Chondrocyte (in vitro differentiated cells): Measurements from ENCODE around the gene PIM3. TPM values are rescaled to one million over a fixed set of nuclear protein-coding genes. Genes with fewer than 3 reads are reported as not detected.

Experiments
- DNase-seq: peaks from one replicate; pipeline ENCODE4 v3.0.0; 2021; ENCODE audit warnings: mixed read lengths, low spot score
- H3K27ac Mint-ChIP-seq: one replicate; pipeline ENCODE4 v1.8.0; 2021; ENCODE audit warnings: mild to moderate bottlenecking, moderate library complexity, mixed read lengths; ENCODE audit not compliant: unreplicated experiment
- H3K27me3 Mint-ChIP-seq: 2 replicates; pipeline ENCODE4 v1.8.0; 2021; ENCODE audit warnings: low read depth, mixed read lengths
- H3K36me3 Mint-ChIP-seq: 2 replicates; pipeline ENCODE4 v1.8.0; 2021; ENCODE audit warnings: low read depth, mixed read lengths
- H3K4me1 Mint-ChIP-seq: 2 replicates; pipeline ENCODE4 v1.8.0; 2021; ENCODE audit warnings: low read depth, mild to moderate bottlenecking, mixed read lengths
- H3K4me3 Mint-ChIP-seq: one replicate; pipeline ENCODE4 v1.8.0; 2021; ENCODE audit warnings: mild to moderate bottlenecking, moderate library complexity, mixed read lengths; ENCODE audit not compliant: unreplicated experiment
- H3K9me3 Mint-ChIP-seq: 2 replicates; pipeline ENCODE4 v1.8.0; 2021; ENCODE audit warnings: low read depth, mixed read lengths
- CTCF ChIP-seq: fragments of 200-600 bp; sonication (generic); IDR thresholded peaks from 2 replicates; pipeline ENCODE4 v1.5.0; 2021; ENCODE audit warnings: antibody characterized with exemption, mild to moderate bottlenecking, moderate library complexity
- total RNA-seq: library from RNA; stranded (reverse); gene quantifications from 3 replicates; pipeline ENCODE4 v1.2.1, GENCODE V29; 2021

PIM3 gene
- total RNA-seq, 1 donor from 2014 or later: 18.2 TPM

GRCh38 chr22:49999063-49999945 lies 38.7 kb downstream of the PIM3 start:
- no peak for TF ChIP-seq CTCF
- H3K9me3 Mint-ChIP-seq: no peaks in the 10 kb centered on the region
- no peak overlapping the region for H3K27ac Mint-ChIP-seq
- peaks cover 4% of the 10 kb centered on the region for H3K27me3 Mint-ChIP-seq
- peak overlapping the region; percentile 19 for H3K4me3 Mint-ChIP-seq
- DNase-seq: peak; percentile 86
- H3K4me1 Mint-ChIP-seq: peaks cover 16% of the 10 kb centered on the region
- no peaks in the 10 kb centered on the region for H3K36me3 Mint-ChIP-seq

- no peak overlapping the region for H3K4me3 Mint-ChIP-seq
- H3K9me3 Mint-ChIP-seq: no peaks in the 10 kb centered on the region
- H3K27ac Mint-ChIP-seq: no peak overlapping the region
- no peaks in the 10 kb centered on the region for H3K36me3 Mint-ChIP-seq
- peaks cover 7% of the 10 kb centered on the region for H3K27me3 Mint-ChIP-seq
- peak; percentile 93 for DNase-seq
- no peak for TF ChIP-seq CTCF
- peaks cover 16% of the 10 kb centered on the region for H3K4me1 Mint-ChIP-seq
Measured at GRCh38 chr22:49999946-50000586, 39.5 kb downstream of the PIM3 start.

- H3K4me3 Mint-ChIP-seq: no peak overlapping the region
- no peaks in the 10 kb centered on the region for H3K9me3 Mint-ChIP-seq
- no peaks in the 10 kb centered on the region for H3K36me3 Mint-ChIP-seq
- H3K4me1 Mint-ChIP-seq: peaks cover 16% of the 10 kb centered on the region
- TF ChIP-seq CTCF: no peak
- no peak for DNase-seq
- H3K27me3 Mint-ChIP-seq: peaks cover 9% of the 10 kb centered on the region
- no peak overlapping the region for H3K27ac Mint-ChIP-seq
Measured at GRCh38 chr22:50000587-50001387, 40.2 kb downstream of the PIM3 start.

GRCh38 chr22:50001388-50002231 lies 41.0 kb downstream of the PIM3 start:
- peak; percentile 5 for TF ChIP-seq CTCF
- Mint-ChIP-seq H3K4me1 (peaks cover 16% of the 10 kb centered on the region), H3K4me3 (no peak overlapping the region), H3K36me3 (no peaks in the 10 kb centered on the region), H3K27me3 (peaks cover 9% of the 10 kb centered on the region), H3K27ac (no peak overlapping the region), H3K9me3 (no peaks in the 10 kb centered on the region)
- DNase-seq: peak; percentile 77
